WTC11 (cell line): Measurements from ENCODE around the gene CA5A.
"Not testable (repeated sequence)": the region's sequence is repeated elsewhere in the genome, so short reads cannot be mapped to it uniquely, and the experiment has no call there.

Experiments used
- CREB1 ChIP-seq: sonication (generic); formaldehyde crosslinking; IDR thresholded peaks from 2 replicates; pipeline ENCODE4 v1.8.0; 2023; ENCODE audit warnings: mild to moderate bottlenecking, missing genetic modification reagents
- CTCF ChIP-seq: fragments of 200-600 bp; IDR thresholded peaks from 2 replicates; pipeline ENCODE4 v1.8.0; 2022; ENCODE audit warnings: antibody characterized with exemption
- FOXP1 ChIP-seq: sonication (generic); formaldehyde crosslinking; IDR thresholded peaks from 2 replicates; pipeline ENCODE4 v1.8.0; 2022; ENCODE audit warnings: missing genetic modification reagents, mild to moderate bottlenecking, moderate library complexity, borderline replicate concordance
- GRHL2 ChIP-seq: fragments of 250-450 bp; sonication (Bioruptor Pico); IDR thresholded peaks from 2 replicates; pipeline ENCODE4 v1.8.0; 2022; ENCODE audit warnings: mild to moderate bottlenecking, moderate library complexity; ENCODE audit not compliant: insufficient replicate concordance, severe bottlenecking
- MLX ChIP-seq: sonication (generic); formaldehyde crosslinking; IDR thresholded peaks from 2 replicates; pipeline ENCODE4 v1.8.1; 2023; ENCODE audit warnings: mild to moderate bottlenecking, missing genetic modification reagents, moderate library complexity
- NFATC4 ChIP-seq: fragments of 250-450 bp; sonication (Bioruptor Pico); IDR thresholded peaks from 2 replicates; pipeline ENCODE4 v1.9.0; 2021; ENCODE audit warnings: mild to moderate bottlenecking
- PREB ChIP-seq: sonication (generic); formaldehyde crosslinking; IDR thresholded peaks from 2 replicates; pipeline ENCODE4 v1.8.1; 2022; ENCODE audit warnings: mild to moderate bottlenecking, missing genetic modification reagents, moderate library complexity, borderline replicate concordance
- ZNF138 ChIP-seq: sonication (generic); formaldehyde crosslinking; conservative IDR thresholded peaks from 2 replicates; pipeline ENCODE4 v1.8.1; 2022; ENCODE audit warnings: mild to moderate bottlenecking, moderate library complexity, missing genetic modification reagents
- ZNF232 ChIP-seq: sonication (generic); formaldehyde crosslinking; IDR thresholded peaks from 2 replicates; pipeline ENCODE4 v1.8.0; 2022; ENCODE audit warnings: mild to moderate bottlenecking, missing genetic modification reagents
- ZNF263 ChIP-seq: sonication (generic); formaldehyde crosslinking; IDR thresholded peaks from 2 replicates; pipeline ENCODE4 v1.8.1; 2022; ENCODE audit warnings: low read depth, mild to moderate bottlenecking, moderate library complexity, missing genetic modification reagents
- TF ChIP-seq, protein P1 (sequence below): sonication (generic); formaldehyde crosslinking; conservative IDR thresholded peaks from 2 replicates; pipeline ENCODE4 v1.8.1; 2022; ENCODE audit warnings: mild to moderate bottlenecking, missing genetic modification reagents
- TF ChIP-seq, protein P2 (sequence below): sonication (generic); formaldehyde crosslinking; IDR thresholded peaks from 2 replicates; pipeline ENCODE4 v1.8.1; 2023; ENCODE audit warnings: mild to moderate bottlenecking, missing genetic modification reagents, moderate library complexity
- TF ChIP-seq, protein P3 (sequence below): sonication (generic); formaldehyde crosslinking; IDR thresholded peaks from 2 replicates; pipeline ENCODE4 v1.8.0; 2022; ENCODE audit warnings: mild to moderate bottlenecking, missing genetic modification reagents
- TF ChIP-seq, protein P4 (sequence below): sonication (generic); formaldehyde crosslinking; conservative IDR thresholded peaks from 2 replicates; pipeline ENCODE4 v1.8.1; 2023; ENCODE audit warnings: mild to moderate bottlenecking, low read depth, missing genetic modification reagents, moderate library complexity

- TF ChIP-seq GRHL2 (CRISPR knock-in tag); PREB (CRISPR knock-in tag); CTCF; NFATC4 (CRISPR knock-in tag); CREB1 (CRISPR knock-in tag); FOXP1 (CRISPR knock-in tag); ZNF232 (CRISPR knock-in tag); ZNF138 (CRISPR knock-in tag); MLX (CRISPR knock-in tag); ZNF263: not testable (repeated sequence)
- TF ChIP-seq, protein P1, sequence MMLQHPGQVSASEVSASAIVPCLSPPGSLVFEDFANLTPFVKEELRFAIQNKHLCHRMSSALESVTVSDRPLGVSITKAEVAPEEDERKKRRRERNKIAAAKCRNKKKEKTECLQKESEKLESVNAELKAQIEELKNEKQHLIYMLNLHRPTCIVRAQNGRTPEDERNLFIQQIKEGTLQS (CRISPR knock-in tag), result not testable (repeated sequence)
- TF ChIP-seq, protein P2, sequence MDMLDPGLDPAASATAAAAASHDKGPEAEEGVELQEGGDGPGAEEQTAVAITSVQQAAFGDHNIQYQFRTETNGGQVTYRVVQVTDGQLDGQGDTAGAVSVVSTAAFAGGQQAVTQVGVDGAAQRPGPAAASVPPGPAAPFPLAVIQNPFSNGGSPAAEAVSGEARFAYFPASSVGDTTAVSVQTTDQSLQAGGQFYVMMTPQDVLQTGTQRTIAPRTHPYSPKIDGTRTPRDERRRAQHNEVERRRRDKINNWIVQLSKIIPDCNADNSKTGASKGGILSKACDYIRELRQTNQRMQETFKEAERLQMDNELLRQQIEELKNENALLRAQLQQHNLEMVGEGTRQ, result not testable (repeated sequence)
- TF ChIP-seq, protein P3, sequence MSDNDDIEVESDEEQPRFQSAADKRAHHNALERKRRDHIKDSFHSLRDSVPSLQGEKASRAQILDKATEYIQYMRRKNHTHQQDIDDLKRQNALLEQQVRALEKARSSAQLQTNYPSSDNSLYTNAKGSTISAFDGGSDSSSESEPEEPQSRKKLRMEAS (CRISPR knock-in tag), result not testable (repeated sequence)
- TF ChIP-seq, protein P4, sequence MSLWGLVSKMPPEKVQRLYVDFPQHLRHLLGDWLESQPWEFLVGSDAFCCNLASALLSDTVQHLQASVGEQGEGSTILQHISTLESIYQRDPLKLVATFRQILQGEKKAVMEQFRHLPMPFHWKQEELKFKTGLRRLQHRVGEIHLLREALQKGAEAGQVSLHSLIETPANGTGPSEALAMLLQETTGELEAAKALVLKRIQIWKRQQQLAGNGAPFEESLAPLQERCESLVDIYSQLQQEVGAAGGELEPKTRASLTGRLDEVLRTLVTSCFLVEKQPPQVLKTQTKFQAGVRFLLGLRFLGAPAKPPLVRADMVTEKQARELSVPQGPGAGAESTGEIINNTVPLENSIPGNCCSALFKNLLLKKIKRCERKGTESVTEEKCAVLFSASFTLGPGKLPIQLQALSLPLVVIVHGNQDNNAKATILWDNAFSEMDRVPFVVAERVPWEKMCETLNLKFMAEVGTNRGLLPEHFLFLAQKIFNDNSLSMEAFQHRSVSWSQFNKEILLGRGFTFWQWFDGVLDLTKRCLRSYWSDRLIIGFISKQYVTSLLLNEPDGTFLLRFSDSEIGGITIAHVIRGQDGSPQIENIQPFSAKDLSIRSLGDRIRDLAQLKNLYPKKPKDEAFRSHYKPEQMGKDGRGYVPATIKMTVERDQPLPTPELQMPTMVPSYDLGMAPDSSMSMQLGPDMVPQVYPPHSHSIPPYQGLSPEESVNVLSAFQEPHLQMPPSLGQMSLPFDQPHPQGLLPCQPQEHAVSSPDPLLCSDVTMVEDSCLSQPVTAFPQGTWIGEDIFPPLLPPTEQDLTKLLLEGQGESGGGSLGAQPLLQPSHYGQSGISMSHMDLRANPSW, result not testable (repeated sequence)
Observed at GRCh38 chr16:87932475-87933139, 3.7 kb downstream of the CA5A start.
